AG04450 (cell line): ENCODE results near the gene FAM135A. TPM values are rescaled to one million over a fixed set of nuclear protein-coding genes. Genes with fewer than 3 reads are reported as not detected.
A peak's percentile ranks its signal among the peaks of the same experiment; 100 is the strongest.

ENCODE experiments used
- CTCF ChIA-PET: fragments of 300-600, 350-600 bp; formaldehyde crosslinking; extraction: SDS; loops from one replicate; lab custom pipeline; 2022; ENCODE audit warnings: antibody characterized with exemption, inconsistent platforms; lab: Charles Lee
- POLR2A ChIA-PET: fragments of 350-600 bp; formaldehyde crosslinking; extraction: SDS; loops from one replicate; lab custom pipeline; 2021; ENCODE audit warnings: antibody characterized with exemption, inconsistent platforms; lab: Yijun Ruan, JAX
- DNase-seq: peaks from one replicate; pipeline ENCODE4 v3.0.0-alpha.2; 2011; ENCODE audit warnings: low read depth, low spot score
- H3K27ac ChIP-seq: one replicate; pipeline ENCODE4 v1.5.1; 2012; ENCODE audit warnings: low read depth, low read length, control low read depth
- H3K27me3 ChIP-seq: one replicate; pipeline ENCODE4 v1.6.0; 2012; ENCODE audit warnings: low read length; ENCODE audit not compliant: control insufficient read depth, insufficient read depth
- H3K4me3 ChIP-seq: 2 replicates; pipeline ENCODE4 v1.5.1; 2011; ENCODE audit warnings: mild to moderate bottlenecking, low read depth, low read length, control low read depth
- H3K9me3 ChIP-seq: 2 replicates; pipeline ENCODE4 v1.5.1; 2012; ENCODE audit warnings: low read length; ENCODE audit not compliant: control insufficient read depth, insufficient read depth
- polyA plus RNA-seq: library from polyadenylated mRNA; depleted of rRNA; stranded (reverse); fragments of >200 nt; gene quantifications from 2 replicates; pipeline ENCODE4 v1.2.3, GENCODE V29; 2011
- TF ChIP-seq, protein P1 (sequence below): IDR thresholded peaks from 2 replicates; pipeline ENCODE4 v1.5.1; 2011; ENCODE audit warnings: low read depth, low read length, control low read depth, inconsistent platforms

Gene FAM135A
- polyA plus RNA-seq, 1 experiment, result 9.8 TPM

DNA sequence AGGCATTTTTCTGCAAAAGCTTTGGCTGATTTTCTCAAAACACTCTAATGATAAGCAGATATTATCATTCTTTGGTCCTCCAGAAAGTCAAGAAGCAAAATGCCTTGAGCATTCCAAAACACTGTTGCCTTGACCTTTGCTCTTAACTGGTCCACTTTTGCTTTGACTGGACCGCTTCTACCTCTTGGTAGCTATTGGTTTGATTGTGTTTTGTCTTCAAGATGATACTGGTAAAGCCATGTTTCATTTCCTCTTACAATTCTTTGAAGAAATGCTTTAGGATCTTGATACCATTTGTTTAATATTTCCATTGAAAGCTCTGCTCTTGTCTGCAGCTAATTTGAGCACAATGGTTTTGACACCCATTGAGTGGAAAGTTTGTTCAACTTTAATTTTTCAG is 117.8 kb downstream of the FAM135A start:
- TF ChIP-seq, protein P1, sequence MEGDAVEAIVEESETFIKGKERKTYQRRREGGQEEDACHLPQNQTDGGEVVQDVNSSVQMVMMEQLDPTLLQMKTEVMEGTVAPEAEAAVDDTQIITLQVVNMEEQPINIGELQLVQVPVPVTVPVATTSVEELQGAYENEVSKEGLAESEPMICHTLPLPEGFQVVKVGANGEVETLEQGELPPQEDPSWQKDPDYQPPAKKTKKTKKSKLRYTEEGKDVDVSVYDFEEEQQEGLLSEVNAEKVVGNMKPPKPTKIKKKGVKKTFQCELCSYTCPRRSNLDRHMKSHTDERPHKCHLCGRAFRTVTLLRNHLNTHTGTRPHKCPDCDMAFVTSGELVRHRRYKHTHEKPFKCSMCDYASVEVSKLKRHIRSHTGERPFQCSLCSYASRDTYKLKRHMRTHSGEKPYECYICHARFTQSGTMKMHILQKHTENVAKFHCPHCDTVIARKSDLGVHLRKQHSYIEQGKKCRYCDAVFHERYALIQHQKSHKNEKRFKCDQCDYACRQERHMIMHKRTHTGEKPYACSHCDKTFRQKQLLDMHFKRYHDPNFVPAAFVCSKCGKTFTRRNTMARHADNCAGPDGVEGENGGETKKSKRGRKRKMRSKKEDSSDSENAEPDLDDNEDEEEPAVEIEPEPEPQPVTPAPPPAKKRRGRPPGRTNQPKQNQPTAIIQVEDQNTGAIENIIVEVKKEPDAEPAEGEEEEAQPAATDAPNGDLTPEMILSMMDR, result no peak
- no peak overlapping the region for H3K27ac ChIP-seq
- no peak overlapping the region for H3K4me3 ChIP-seq
- ChIA-PET CTCF (interaction anchor here (0.6 kb wide), 1 partner anchor 10 kb away, joined by 3 read pairs; no protein-coding TSS in a partner anchor), POLR2A (no interaction called here)
- no peaks in the 10 kb centered on the region for H3K9me3 ChIP-seq
- DNase-seq, result no peak
- H3K27me3 ChIP-seq, result no peaks in the 10 kb centered on the region

DNA sequence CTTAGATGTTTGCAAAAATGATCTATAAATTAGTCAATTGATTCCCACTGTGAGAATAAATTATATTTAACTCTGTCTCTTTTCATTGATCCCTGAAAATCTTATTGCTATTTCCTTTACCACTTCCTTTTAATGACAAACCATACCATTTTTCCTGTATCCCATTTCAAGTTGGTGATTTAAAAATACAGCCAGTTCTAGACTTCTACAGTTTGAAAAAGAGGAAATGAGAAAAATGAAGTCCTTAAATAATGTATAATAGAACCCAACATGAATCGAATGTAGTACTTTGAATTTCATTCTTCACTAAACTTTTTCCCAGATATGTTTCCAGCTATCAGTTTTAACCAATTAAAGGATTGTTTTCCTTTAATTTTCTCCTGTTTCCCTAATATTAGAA is 124.0 kb downstream of the FAM135A start:
- H3K4me3 ChIP-seq, result no peak overlapping the region
- no peaks in the 10 kb centered on the region for H3K27me3 ChIP-seq
- no peaks in the 10 kb centered on the region for H3K9me3 ChIP-seq
- ChIA-PET CTCF (no interaction called here), POLR2A (no interaction called here)
- no peak overlapping the region for H3K27ac ChIP-seq
- no peak for DNase-seq
- TF ChIP-seq, protein P1, result no peak

DNA sequence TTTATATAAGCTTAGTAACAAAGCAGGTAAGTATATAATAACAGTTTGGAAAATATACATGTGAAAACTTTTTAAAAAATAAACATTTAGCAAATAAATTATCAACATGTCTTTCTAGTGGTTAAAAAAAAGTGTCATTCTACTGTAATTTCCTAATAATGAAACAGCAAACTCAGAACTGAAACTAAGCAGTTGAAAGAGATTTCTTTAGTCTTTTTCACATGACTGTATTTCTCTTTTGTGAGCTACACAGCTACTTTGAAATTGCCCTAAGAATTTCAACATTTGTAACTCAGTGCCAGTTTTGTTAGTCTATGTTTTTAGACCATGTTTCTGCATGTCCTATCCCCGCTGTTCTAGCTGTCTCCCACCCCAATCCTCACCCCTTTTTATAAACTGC is 125.1 kb downstream of the FAM135A start:
- Histone ChIP-seq H3K27ac (no peak overlapping the region), H3K9me3 (no peaks in the 10 kb centered on the region), H3K27me3 (no peaks in the 10 kb centered on the region), H3K4me3 (no peak overlapping the region)
- TF ChIP-seq, protein P1, result no peak
- ChIA-PET POLR2A (no interaction called here), CTCF (no interaction called here)
- no peak for DNase-seq

DNA sequence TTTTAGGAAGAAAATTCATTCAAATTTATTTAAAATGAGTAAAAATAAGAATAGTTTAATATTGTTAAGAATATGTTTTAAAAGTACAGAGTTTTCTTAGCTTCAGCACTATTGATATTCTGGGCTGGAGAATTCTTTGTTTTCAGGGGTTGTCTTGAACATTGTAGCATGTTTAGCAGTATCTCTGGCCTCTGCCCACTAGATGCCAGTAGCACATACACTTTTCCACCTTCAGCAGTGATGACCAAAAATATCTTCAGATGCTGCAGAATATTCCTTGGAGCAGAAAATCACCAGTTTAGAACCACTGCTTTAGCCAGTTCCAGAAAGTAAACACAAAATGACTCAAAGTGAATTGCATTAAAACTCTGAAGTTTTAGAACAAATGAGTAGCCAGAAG is 134.0 kb downstream of the FAM135A start:
- Histone ChIP-seq H3K9me3 (no peaks in the 10 kb centered on the region), H3K4me3 (no peak overlapping the region), H3K27me3 (no peaks in the 10 kb centered on the region), H3K27ac (no peak overlapping the region)
- TF ChIP-seq, protein P1, result peak; percentile 46
- ChIA-PET POLR2A (no interaction called here), CTCF (interaction anchor here (0.7 to 4.7 kb wide), 9 partner anchors 21 to 466 kb away, joined by 3 to 24 read pairs (median 3); no protein-coding TSS in a partner anchor)
- DNase-seq, result no peak

DNA sequence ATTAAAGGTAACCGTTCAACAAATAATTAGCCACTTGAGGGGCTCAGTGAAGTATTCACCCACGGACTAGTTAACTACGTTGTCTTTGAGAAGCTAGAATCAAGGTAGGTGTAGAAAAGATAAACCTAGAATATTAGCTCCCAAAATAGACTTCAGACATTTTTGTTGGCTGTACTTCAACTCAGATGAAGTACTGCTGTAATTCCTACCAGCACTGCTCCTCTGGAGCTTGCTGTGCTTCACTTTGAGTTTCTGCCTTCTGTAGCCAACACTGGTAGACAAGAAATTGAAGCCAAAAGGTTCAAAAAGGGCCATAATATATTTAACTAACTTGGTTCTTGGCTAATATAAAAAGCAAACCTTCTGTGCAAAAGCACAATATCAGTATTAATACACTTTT is 134.6 kb downstream of the FAM135A start:
- Histone ChIP-seq H3K27ac (no peak overlapping the region), H3K4me3 (no peak overlapping the region), H3K9me3 (no peaks in the 10 kb centered on the region), H3K27me3 (no peaks in the 10 kb centered on the region)
- DNase-seq, result no peak
- TF ChIP-seq, protein P1, result no peak
- ChIA-PET POLR2A (no interaction called here), CTCF (interaction anchor here (1.0 to 4.7 kb wide), 7 partner anchors 132 to 465 kb away, joined by 3 to 24 read pairs (median 3); no protein-coding TSS in a partner anchor)
